Measurements from ENCODE around the gene BECN2.

Gene BECN2

DNA sequence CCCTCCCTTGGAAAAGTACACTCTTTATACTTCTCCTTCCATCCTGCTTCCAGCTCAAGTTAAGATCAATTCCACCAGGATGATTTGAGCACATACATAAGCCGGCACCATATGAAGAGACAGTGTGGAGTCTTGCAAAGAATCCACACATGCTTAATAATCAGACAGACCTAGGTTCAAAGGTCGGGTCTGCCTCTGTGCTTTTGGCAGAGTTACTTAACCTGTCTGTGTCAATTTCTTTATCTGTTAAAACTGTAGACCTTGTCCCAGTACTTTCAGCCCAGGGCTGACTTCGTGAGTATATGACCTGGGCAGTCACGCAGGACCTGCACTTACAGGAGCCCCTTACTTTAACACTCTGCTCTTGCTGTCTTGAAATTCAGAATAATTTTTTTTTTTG is 30.2 kb upstream of the BECN2 start:
- no peak for DNase-seq
- Histone ChIP-seq H3K27ac (ENCODE audit: low read length) (no peak overlapping the region), H3K9ac (ENCODE audit: low read length) (no peak overlapping the region), H3K79me2 (ENCODE audit: low read length) (no peaks in the 10 kb centered on the region), H3K4me2 (ENCODE audit: low read depth, low read length) (no peak overlapping the region), H3K9me2 (replicated peaks; ENCODE audit: insufficient read depth, low read length) (no peaks in the 10 kb centered on the region), H3F3A (ENCODE audit: insufficient read depth, low read length) (no peaks in the 10 kb centered on the region), H4K20me1 (ENCODE audit: insufficient read depth, low read length) (no peaks in the 10 kb centered on the region), H3K4me3 (ENCODE audit: low read length) (no peak overlapping the region), H2AFZ (ENCODE audit: low read length) (no peak overlapping the region), H3K27me3 (replicated peaks; ENCODE audit: insufficient read depth, low read length) (no peaks in the 10 kb centered on the region), H3K4me1 (ENCODE audit: low read length) (no peaks in the 10 kb centered on the region), H3K36me3 (replicated peaks; ENCODE audit: insufficient read depth, low read length) (no peaks in the 10 kb centered on the region), H3K9me3 (replicated peaks; ENCODE audit: insufficient read depth, low read length) (no peaks in the 10 kb centered on the region)
- TF ChIP-seq EZH2 (optimal IDR thresholded peaks at IDR 0.05; ENCODE audit: low read depth, low read length) (no peak), EZH2phosphoT487 (IDR thresholded peaks at IDR 0.05; ENCODE audit: low read length) (no peak)
- TF ChIP-seq, protein P1, sequence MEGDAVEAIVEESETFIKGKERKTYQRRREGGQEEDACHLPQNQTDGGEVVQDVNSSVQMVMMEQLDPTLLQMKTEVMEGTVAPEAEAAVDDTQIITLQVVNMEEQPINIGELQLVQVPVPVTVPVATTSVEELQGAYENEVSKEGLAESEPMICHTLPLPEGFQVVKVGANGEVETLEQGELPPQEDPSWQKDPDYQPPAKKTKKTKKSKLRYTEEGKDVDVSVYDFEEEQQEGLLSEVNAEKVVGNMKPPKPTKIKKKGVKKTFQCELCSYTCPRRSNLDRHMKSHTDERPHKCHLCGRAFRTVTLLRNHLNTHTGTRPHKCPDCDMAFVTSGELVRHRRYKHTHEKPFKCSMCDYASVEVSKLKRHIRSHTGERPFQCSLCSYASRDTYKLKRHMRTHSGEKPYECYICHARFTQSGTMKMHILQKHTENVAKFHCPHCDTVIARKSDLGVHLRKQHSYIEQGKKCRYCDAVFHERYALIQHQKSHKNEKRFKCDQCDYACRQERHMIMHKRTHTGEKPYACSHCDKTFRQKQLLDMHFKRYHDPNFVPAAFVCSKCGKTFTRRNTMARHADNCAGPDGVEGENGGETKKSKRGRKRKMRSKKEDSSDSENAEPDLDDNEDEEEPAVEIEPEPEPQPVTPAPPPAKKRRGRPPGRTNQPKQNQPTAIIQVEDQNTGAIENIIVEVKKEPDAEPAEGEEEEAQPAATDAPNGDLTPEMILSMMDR (IDR thresholded peaks at IDR 0.05; ENCODE audit: low read length), result no peak

DNA sequence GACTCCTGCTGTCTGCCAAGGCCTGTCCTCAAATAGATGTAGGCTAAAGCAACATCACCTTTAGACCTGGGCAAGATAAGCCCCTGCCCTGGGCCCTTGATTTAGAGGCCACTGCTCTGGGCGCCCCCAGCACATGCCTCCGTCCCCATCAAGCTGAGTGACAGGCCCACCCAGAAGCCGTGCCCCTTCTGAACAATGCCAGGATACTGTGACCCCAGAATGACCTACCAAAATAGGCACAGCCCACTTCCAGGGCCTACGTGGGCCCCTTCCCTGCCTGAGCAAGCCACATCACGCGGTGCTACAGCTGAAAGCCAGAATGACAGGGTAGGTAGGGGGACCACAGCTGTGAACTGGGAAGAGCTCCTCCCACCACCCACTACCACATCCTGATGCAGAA is 24.7 kb upstream of the BECN2 start:
- Histone ChIP-seq H3K9ac (ENCODE audit: low read length) (no peak overlapping the region), H3K9me2 (replicated peaks; ENCODE audit: insufficient read depth, low read length) (no peaks in the 10 kb centered on the region), H3K27me3 (replicated peaks; ENCODE audit: insufficient read depth, low read length) (no peaks in the 10 kb centered on the region), H3K9me3 (replicated peaks; ENCODE audit: insufficient read depth, low read length) (no peaks in the 10 kb centered on the region), H3F3A (ENCODE audit: insufficient read depth, low read length) (no peaks in the 10 kb centered on the region), H3K4me3 (ENCODE audit: low read length) (no peak overlapping the region), H3K4me2 (ENCODE audit: low read depth, low read length) (no peak overlapping the region), H3K27ac (ENCODE audit: low read length) (no peak overlapping the region), H3K36me3 (replicated peaks; ENCODE audit: insufficient read depth, low read length) (no peaks in the 10 kb centered on the region), H2AFZ (ENCODE audit: low read length) (no peak overlapping the region), H3K4me1 (ENCODE audit: low read length) (no peaks in the 10 kb centered on the region), H3K79me2 (ENCODE audit: low read length) (no peaks in the 10 kb centered on the region), H4K20me1 (ENCODE audit: insufficient read depth, low read length) (no peaks in the 10 kb centered on the region)
- DNase-seq, result no peak
- TF ChIP-seq EZH2phosphoT487 (IDR thresholded peaks at IDR 0.05; ENCODE audit: low read length) (no peak), EZH2 (optimal IDR thresholded peaks at IDR 0.05; ENCODE audit: low read depth, low read length) (no peak)
- TF ChIP-seq, protein P1 (IDR thresholded peaks at IDR 0.05; ENCODE audit: low read length), result no peak

DNA sequence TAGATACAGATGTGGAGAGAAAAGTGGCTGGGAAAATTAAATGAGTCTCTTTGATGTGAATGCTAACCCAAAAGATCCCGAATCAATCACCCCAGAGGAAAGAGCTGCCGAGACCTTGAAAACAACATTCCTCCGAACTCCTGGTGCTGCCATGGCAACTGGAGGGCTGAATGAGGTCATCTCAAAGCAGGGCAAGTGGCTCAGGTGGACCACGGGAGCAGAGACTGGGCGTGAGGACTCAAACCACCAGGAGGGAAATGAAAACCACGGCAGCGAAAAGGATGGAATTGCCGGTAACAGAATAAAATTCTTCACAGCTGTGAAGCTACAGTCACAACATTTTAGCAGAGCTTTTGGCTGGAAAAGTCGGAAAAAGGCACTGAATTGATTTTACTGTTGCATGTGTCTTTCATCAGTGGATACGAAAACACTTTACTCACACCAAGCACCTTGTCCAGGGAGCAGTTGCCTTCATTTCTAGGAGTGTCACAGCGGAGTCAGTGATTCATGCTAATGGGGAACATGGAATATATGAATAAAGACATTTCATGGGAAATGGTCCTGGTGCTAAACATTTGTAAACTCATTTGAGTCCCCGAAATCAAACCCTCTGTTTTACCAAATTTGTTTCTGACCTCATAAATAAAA is 23.2 kb upstream of the BECN2 start:
- TF ChIP-seq EZH2 (optimal IDR thresholded peaks at IDR 0.05; ENCODE audit: low read depth, low read length) (no peak), EZH2phosphoT487 (IDR thresholded peaks at IDR 0.05; ENCODE audit: low read length) (no peak)
- TF ChIP-seq, protein P1 (IDR thresholded peaks at IDR 0.05; ENCODE audit: low read length), result no peak
- H3K9ac ChIP-seq (ENCODE audit: low read length), result no peak overlapping the region
- H3K9me3 ChIP-seq (replicated peaks; ENCODE audit: insufficient read depth, low read length), result no peaks in the 10 kb centered on the region
- H3K9me2 ChIP-seq (replicated peaks; ENCODE audit: insufficient read depth, low read length), result no peaks in the 10 kb centered on the region
- no peaks in the 10 kb centered on the region for H3K27me3 ChIP-seq (replicated peaks; ENCODE audit: insufficient read depth, low read length)
- H2AFZ ChIP-seq (ENCODE audit: low read length), result 0 out of 2 replicates have a peak overlapping the region, but pooled peaks have one; percentile 14
- no peaks in the 10 kb centered on the region for H4K20me1 ChIP-seq (ENCODE audit: insufficient read depth, low read length)
- DNase-seq, result no peak
- H3K4me3 ChIP-seq (ENCODE audit: low read length), result no peak overlapping the region
- H3K79me2 ChIP-seq (ENCODE audit: low read length), result no peaks in the 10 kb centered on the region
- no peaks in the 10 kb centered on the region for H3F3A ChIP-seq (ENCODE audit: insufficient read depth, low read length)
- no peaks in the 10 kb centered on the region for H3K4me1 ChIP-seq (ENCODE audit: low read length)
- no peak overlapping the region for H3K4me2 ChIP-seq (ENCODE audit: low read depth, low read length)
- H3K36me3 ChIP-seq (replicated peaks; ENCODE audit: insufficient read depth, low read length), result no peaks in the 10 kb centered on the region
- H3K27ac ChIP-seq (ENCODE audit: low read length), result no peak overlapping the region

Data from MM.1S (cell line).